Fibroblast of villous mesenchyme (primary cell): Measurements from ENCODE around the gene QSER1. TPM values are rescaled to one million over a fixed set of nuclear protein-coding genes. Genes with fewer than 3 reads are reported as not detected.

Source experiments
- small RNA-seq: library from RNA; depleted of rRNA; stranded (forward); fragments of <200 nt; gene quantifications from one replicate; pipeline ENCODE3, GENCODE V24; 2012
- total RNA-seq: library from RNA; depleted of rRNA; stranded (reverse); fragments of >200 nt; gene quantifications from 2 replicates; pipeline ENCODE4 v1.2.3, GENCODE V29; 2012

Gene QSER1
- total RNA-seq, 1 donor = 26.8 TPM

Small RNA genes within 50 kb of the gene (small RNA-seq; reads per million reads assigned to genes)
- gene RF00019 = not detected

Other genes with a start within 250 kb of the QSER1 start
- gene CCDC73, start 98.1 kb upstream of the QSER1 start, total RNA-seq = not detected in 2 replicates
- gene PRRG4, start 62.9 kb upstream of the QSER1 start, total RNA-seq = under 0.01 TPM in 2 replicates
- gene DEPDC7, start 123.1 kb downstream of the QSER1 start, total RNA-seq = 7.7 and 11.7 TPM in 2 replicates
- 32.5 and 37.1 TPM in 2 replicates for gene TCP11L1, start 146.8 kb downstream of the QSER1 start, total RNA-seq